H9 (cell line): ENCODE measurements around the gene GAL3ST1. TPM values are rescaled to one million over a fixed set of nuclear protein-coding genes. Genes with fewer than 3 reads are reported as not detected.
A peak's percentile ranks its signal among the peaks of the same experiment; 100 is the strongest.

Experiments used
- DNase-seq: peaks from one replicate; pipeline ENCODE4 v3.0.0-alpha.2; 2017
- H2AFZ ChIP-seq: one replicate; pipeline ENCODE4 v1.6.1; 2013; ENCODE audit warnings: mild to moderate bottlenecking, low read length, control low read depth, moderate library complexity
- H2AK5ac ChIP-seq: 2 replicates; pipeline ENCODE4 v1.6.1; 2013; ENCODE audit warnings: low read length, control low read depth, mixed read lengths; ENCODE audit not compliant: insufficient read length
- H2BK120ac ChIP-seq: one replicate; pipeline ENCODE4 v1.6.1; 2013; ENCODE audit warnings: low read depth, mild to moderate bottlenecking, low read length, control low read depth, inconsistent platforms; ENCODE audit not compliant: poor library complexity, severe bottlenecking
- H2BK12ac ChIP-seq: 2 replicates; pipeline ENCODE4 v1.6.1; 2013; ENCODE audit warnings: low read length, control low read depth, mixed read lengths, low read depth; ENCODE audit not compliant: insufficient read length
- H2BK15ac ChIP-seq: 2 replicates; pipeline ENCODE4 v1.6.1; 2013; ENCODE audit warnings: low read depth, low read length, control low read depth
- H2BK20ac ChIP-seq: one replicate; pipeline ENCODE4 v1.6.1; 2013; ENCODE audit warnings: low read depth, mild to moderate bottlenecking, low read length, control low read depth, inconsistent platforms; ENCODE audit not compliant: poor library complexity, severe bottlenecking
- H2BK5ac ChIP-seq: 2 replicates; pipeline ENCODE4 v1.6.1; 2013; ENCODE audit warnings: low read length, control low read depth, mixed read lengths; ENCODE audit not compliant: insufficient read length
- H3K14ac ChIP-seq: 2 replicates; pipeline ENCODE4 v1.6.1; 2013; ENCODE audit warnings: low read length, control low read depth; ENCODE audit not compliant: insufficient read depth
- H3K18ac ChIP-seq: 2 replicates; pipeline ENCODE4 v1.6.1; 2013; ENCODE audit warnings: low read depth, mild to moderate bottlenecking, mixed read lengths, low read length, control low read depth; ENCODE audit not compliant: insufficient read length
- H3K23ac ChIP-seq: 2 replicates; pipeline ENCODE4 v1.6.1; 2013; ENCODE audit warnings: low read length, control low read depth, mixed read lengths, low read depth; ENCODE audit not compliant: insufficient read length
- H3K23me2 ChIP-seq: 2 replicates; pipeline ENCODE4 v1.6.1; 2013; ENCODE audit warnings: low read depth, mild to moderate bottlenecking, mixed read lengths, low read length, control low read depth; ENCODE audit not compliant: insufficient read length, poor library complexity, severe bottlenecking
- H3K27ac ChIP-seq: 2 replicates; pipeline ENCODE4 v1.5.1; 2013; ENCODE audit warnings: low read length, control low read depth, mixed read lengths, low read depth; ENCODE audit not compliant: insufficient read length
- H3K27me3 ChIP-seq: 2 replicates; pipeline ENCODE4 v1.6.1; 2013; ENCODE audit warnings: low read length, control low read depth, inconsistent platforms; ENCODE audit not compliant: insufficient read depth
- H3K4ac ChIP-seq: 2 replicates; pipeline ENCODE4 v1.6.1; 2013; ENCODE audit warnings: low read depth, mild to moderate bottlenecking, control low read depth, inconsistent platforms, low read length, moderate library complexity
- H3K4me1 ChIP-seq: 2 replicates; pipeline ENCODE4 v1.6.1; 2013; ENCODE audit warnings: low read length, control low read depth, inconsistent platforms; ENCODE audit not compliant: insufficient read depth
- H3K4me2 ChIP-seq: 2 replicates; pipeline ENCODE4 v1.6.1; 2013; ENCODE audit warnings: low read length, control low read depth, mixed read lengths; ENCODE audit not compliant: insufficient read length, insufficient read depth
- H3K56ac ChIP-seq: 2 replicates; pipeline ENCODE4 v1.6.1; 2013; ENCODE audit warnings: low read depth, mild to moderate bottlenecking, mixed read lengths, low read length, control low read depth; ENCODE audit not compliant: insufficient read length
- H3K79me1 ChIP-seq: 2 replicates; pipeline ENCODE4 v1.6.1; 2013; ENCODE audit warnings: low read depth, mild to moderate bottlenecking, moderate library complexity, low read length, control low read depth, inconsistent platforms; ENCODE audit not compliant: insufficient read depth, poor library complexity, severe bottlenecking
- H3K79me2 ChIP-seq: 2 replicates; pipeline ENCODE4 v1.6.1; 2013; ENCODE audit warnings: low read length, control low read depth, inconsistent platforms; ENCODE audit not compliant: insufficient read depth
- H3K9ac ChIP-seq: 2 replicates; pipeline ENCODE4 v1.6.1; 2013; ENCODE audit warnings: low read length, control low read depth, mixed read lengths; ENCODE audit not compliant: insufficient read length; ENCODE audit errors: extremely low read depth
- H3K9me3 ChIP-seq: one replicate; pipeline ENCODE4 v1.6.1; 2013; ENCODE audit warnings: low read depth, low read length, inconsistent platforms; ENCODE audit not compliant: control insufficient read depth
- H3T11ph ChIP-seq: one replicate; pipeline ENCODE4 v1.6.1; 2013; ENCODE audit warnings: mild to moderate bottlenecking, low read length, control low read depth, inconsistent platforms
- H4K20me1 ChIP-seq: one replicate; pipeline ENCODE4 v1.6.1; 2013; ENCODE audit not compliant: control insufficient read depth, insufficient read length, insufficient read depth
- H4K5ac ChIP-seq: 2 replicates; pipeline ENCODE4 v1.6.1; 2013; ENCODE audit warnings: low read depth, mild to moderate bottlenecking, mixed read lengths, low read length, control low read depth; ENCODE audit not compliant: insufficient read length
- H4K8ac ChIP-seq: replicated peaks from 2 replicates; pipeline ENCODE4 v1.6.1; 2013; ENCODE audit warnings: low read length, control low read depth, mixed read lengths, low read depth; ENCODE audit not compliant: insufficient read length
- H4K91ac ChIP-seq: 2 replicates; pipeline ENCODE4 v1.6.1; 2013; ENCODE audit warnings: low read depth, mild to moderate bottlenecking, moderate library complexity, mixed read lengths, low read length, control low read depth; ENCODE audit not compliant: insufficient read length
- H3K27ac Mint-ChIP-seq, 3 experiments: 2 replicates in 2 of 3; 3 replicates in 1 of 3; pipeline ENCODE4 v1.8.0; 2020 to 2021; ENCODE audit warnings: mixed read lengths in 3 of 3, mild to moderate bottlenecking in 1 of 3, moderate library complexity in 1 of 3
- H3K27me3 Mint-ChIP-seq: 2 replicates; pipeline ENCODE4 v1.8.0; 2021; ENCODE audit warnings: low read depth, mild to moderate bottlenecking, moderate library complexity, mixed read lengths
- H3K36me3 Mint-ChIP-seq, 3 experiments: 2 replicates in 2 of 3; 3 replicates in 1 of 3; pipeline ENCODE4 v1.8.0; 2020 to 2021; ENCODE audit warnings: low read depth in 3 of 3, mixed read lengths in 3 of 3; ENCODE audit not compliant: insufficient read depth in 1 of 3
- H3K4me1 Mint-ChIP-seq, 2 experiments: 2 replicates each; pipeline ENCODE4 v1.8.0; 2020; ENCODE audit warnings: mixed read lengths in 2 of 2
- H3K4me3 Mint-ChIP-seq, 2 experiments: 2 replicates in 1 of 2; 3 replicates in 1 of 2; pipeline ENCODE4 v1.8.0; 2020 to 2021; ENCODE audit warnings: mild to moderate bottlenecking in 2 of 2, mixed read lengths in 2 of 2, moderate library complexity in 1 of 2
- H3K9me3 Mint-ChIP-seq, 2 experiments: 2 replicates in 1 of 2; 3 replicates in 1 of 2; pipeline ENCODE4 v1.8.0; 2020; ENCODE audit warnings: mild to moderate bottlenecking in 2 of 2, mixed read lengths in 2 of 2, moderate library complexity in 1 of 2
- CTCF ChIP-seq: fragments of 200-600 bp; sonication (generic); conservative IDR thresholded peaks from 3 replicates; pipeline ENCODE4 v1.8.0; 2021; ENCODE audit warnings: antibody characterized with exemption, mild to moderate bottlenecking
- WGBS: extraction: QIAGEN DNeasy Blood & Tissue Kit; methylation state at CpG from one replicate; pipeline ENCODE4 v1.1.7; 2013; ENCODE audit warnings: missing lambda C conversion rate, low lambda C conversion rate, mixed read lengths; ENCODE audit not compliant: insufficient read length; ENCODE audit errors: extremely low coverage; 5-methylcytosine and 5-hydroxymethylcytosine counted together
- total RNA-seq: library from RNA; stranded (reverse); gene quantifications from 2 replicates; pipeline ENCODE4 v1.2.1, GENCODE V29; 2021

GAL3ST1 gene
- total RNA-seq, 1 experiment from 2014 or later = 5.1 TPM

- no peak overlapping the region for H3T11ph ChIP-seq
- no peak overlapping the region for H2BK120ac ChIP-seq
- peak; percentile 45; the same call in 2 of the 3 replicates for TF ChIP-seq CTCF
- no peak overlapping the region for H3K4ac ChIP-seq
- Mint-ChIP-seq H3K36me3 (peaks cover 42 to 80% (median 70%) of the 10 kb centered on the region in 3 experiments), H3K27ac (no peak overlapping the region; a peak in 1 of 7 replicates), H3K27me3 (no peaks in the 10 kb centered on the region), H3K9me3 (no peaks in the 10 kb centered on the region), H3K4me1 (peaks cover 19 to 20% of the 10 kb centered on the region in 2 experiments), H3K4me3 (no peak overlapping the region)
- no peak overlapping the region for H2AFZ ChIP-seq
- no CpG with 5 or more reads among the region's 8 CpGs for WGBS
- no peak overlapping the region for H4K91ac ChIP-seq
- no peak overlapping the region; the same call in 1 of the 2 replicates for H3K14ac ChIP-seq
- H3K79me2 ChIP-seq = no peaks in the 10 kb centered on the region
- H2BK5ac ChIP-seq = no peak overlapping the region
- H3K56ac ChIP-seq = no peak overlapping the region
- no peak overlapping the region for H2BK15ac ChIP-seq
- H4K8ac ChIP-seq = no peak overlapping the region
- no peaks in the 10 kb centered on the region for H4K20me1 ChIP-seq
- H3K18ac ChIP-seq = no peak overlapping the region
- no peak overlapping the region for H2BK12ac ChIP-seq
- no peak for DNase-seq
- H3K79me1 ChIP-seq = peaks cover 4% of the 10 kb centered on the region
- H3K23me2 ChIP-seq = no peaks in the 10 kb centered on the region
- H3K4me2 ChIP-seq = no peak overlapping the region
- H3K27me3 ChIP-seq = no peaks in the 10 kb centered on the region
- no peak overlapping the region for H2AK5ac ChIP-seq
- H3K27ac ChIP-seq = no peak overlapping the region
- H3K4me1 ChIP-seq = 0 out of 2 replicates have a peak, but pooled peaks cover 5% of the 10 kb centered on the region
- H2BK20ac ChIP-seq = no peak overlapping the region
- no peaks in the 10 kb centered on the region for H3K9me3 ChIP-seq
- no peak overlapping the region for H3K23ac ChIP-seq
- no peak overlapping the region for H4K5ac ChIP-seq
- H3K9ac ChIP-seq = no peak overlapping the region
These were observed 38.3 kb upstream of the GAL3ST1 start for GRCh38 chr22:30612789-30613188.
